ENCODE measurements around the gene CD79B. TPM values are rescaled to one million over a fixed set of nuclear protein-coding genes. Genes with fewer than 3 reads are reported as not detected.

The CD79B gene
- total RNA-seq, result 2.2 TPM

- no peak for DNase-seq
These were observed at the start of gene CD79B for GRCh38 chr17:63931981-63932561. Gene CD79B (minus strand): TSS chr17:63932331. CDS start chr17:63932261, 70 bp downstream.

GRCh38 chr17:63978272-63979200, 46.4 kb upstream of the CD79B start:
- no peak for DNase-seq

GRCh38 chr17:63976702-63977101, 44.6 kb upstream of the CD79B start:
- no peak for DNase-seq

GRCh38 chr17:63975541-63976092, 43.5 kb upstream of the CD79B start:
- no peak for DNase-seq

GRCh38 chr17:63974594-63975192, 42.6 kb upstream of the CD79B start:
- DNase-seq, result no peak

GRCh38 chr17:63973930-63974593, 41.9 kb upstream of the CD79B start:
- DNase-seq, result no peak

GRCh38 chr17:63973247-63973646, 41.1 kb upstream of the CD79B start:
- no peak for DNase-seq

- DNase-seq, result no peak
These were observed 40.7 kb upstream of the CD79B start, which contains the start of gene SCN4A for GRCh38 chr17:63972796-63973195. Gene SCN4A (minus strand): TSS chr17:63972918. CDS start chr17:63972841, 77 bp downstream.

- DNase-seq, result no peak
These were observed 37.1 kb upstream of the CD79B start for GRCh38 chr17:63969278-63969677.

GRCh38 chr17:63967953-63968352, 35.8 kb upstream of the CD79B start:
- DNase-seq, result no peak

- DNase-seq, result no peak
These were observed 34.6 kb upstream of the CD79B start for GRCh38 chr17:63966646-63967264.

- peak; percentile 8 for DNase-seq
These were observed 31.0 kb upstream of the CD79B start for GRCh38 chr17:63963123-63963522.

GRCh38 chr17:63962298-63962744, 30.2 kb upstream of the CD79B start:
- no peak for DNase-seq

- peak; percentile 41 for DNase-seq
These were observed 29.5 kb upstream of the CD79B start for GRCh38 chr17:63961355-63962212.

GRCh38 chr17:63960430-63960829, 28.3 kb upstream of the CD79B start:
- DNase-seq, result no peak

- no peak for DNase-seq
These were observed 27.9 kb upstream of the CD79B start for GRCh38 chr17:63960006-63960405.

- DNase-seq, result no peak
These were observed 24.3 kb upstream of the CD79B start for GRCh38 chr17:63956296-63956920.

- no peak for DNase-seq
These were observed 23.7 kb upstream of the CD79B start for GRCh38 chr17:63955791-63956190.

- no peak for DNase-seq
These were observed 23.1 kb upstream of the CD79B start for GRCh38 chr17:63955232-63955631.

- no peak for DNase-seq
These were observed 22.4 kb upstream of the CD79B start for GRCh38 chr17:63954402-63955063.

Data from skin of body (tissue), 2 donors.